Measurements from ENCODE around the gene ADGRB3.
A peak's percentile ranks its signal among the peaks of the same experiment; 100 is the strongest.
"Not testable (repeated sequence)": the region's sequence is repeated elsewhere in the genome, so short reads cannot be mapped to it uniquely, and the experiment has no call there.

Gene ADGRB3

GRCh38 chr6:68728159-68728979 lies 93.3 kb downstream of the ADGRB3 start:
- DNase-seq (ENCODE audit: insufficient read length, low spot score) (no peak), FAIRE-seq (no peak)
- no peak for TF ChIP-seq POLR2A (IDR thresholded peaks at IDR 0.05; ENCODE audit: low read depth, low read length)

GRCh38 chr6:68729377-68729903 lies 94.4 kb downstream of the ADGRB3 start:
- TF ChIP-seq POLR2A (IDR thresholded peaks at IDR 0.05; ENCODE audit: low read depth, low read length), result no peak
- DNase-seq (ENCODE audit: insufficient read length, low spot score) (no peak), FAIRE-seq (no peak)

- FAIRE-seq (peak; percentile 6), DNase-seq (ENCODE audit: insufficient read length, low spot score) (no peak)
- TF ChIP-seq POLR2A (IDR thresholded peaks at IDR 0.05; ENCODE audit: low read depth, low read length), result no peak
Observed at GRCh38 chr6:68730291-68731054, 95.4 kb downstream of the ADGRB3 start.

- no peak for DNase-seq (ENCODE audit: insufficient read length, low spot score)
- no peak for TF ChIP-seq POLR2A (IDR thresholded peaks at IDR 0.05; ENCODE audit: low read depth, low read length)
- FAIRE-seq, result no peak
Observed at GRCh38 chr6:68732423-68732822, 97.3 kb downstream of the ADGRB3 start.

GRCh38 chr6:68735866-68736265 lies 100.8 kb downstream of the ADGRB3 start:
- DNase-seq (ENCODE audit: insufficient read length, low spot score) (no peak), FAIRE-seq (no peak)
- no peak for TF ChIP-seq POLR2A (IDR thresholded peaks at IDR 0.05; ENCODE audit: low read depth, low read length)

GRCh38 chr6:68737061-68737460 lies 102.0 kb downstream of the ADGRB3 start:
- no peak for TF ChIP-seq POLR2A (IDR thresholded peaks at IDR 0.05; ENCODE audit: low read depth, low read length)
- FAIRE-seq (no peak), DNase-seq (ENCODE audit: insufficient read length, low spot score) (no peak)

- FAIRE-seq (no peak), DNase-seq (ENCODE audit: insufficient read length, low spot score) (no peak)
- no peak for TF ChIP-seq POLR2A (IDR thresholded peaks at IDR 0.05; ENCODE audit: low read depth, low read length)
Observed at GRCh38 chr6:68738039-68738438, 103.0 kb downstream of the ADGRB3 start.

GRCh38 chr6:68740828-68741500 lies 105.9 kb downstream of the ADGRB3 start:
- no peak for FAIRE-seq
- no peak for TF ChIP-seq POLR2A (IDR thresholded peaks at IDR 0.05; ENCODE audit: low read depth, low read length)
- DNase-seq (ENCODE audit: insufficient read length, low spot score), result no peak

GRCh38 chr6:68741501-68742386 lies 106.7 kb downstream of the ADGRB3 start:
- no peak for TF ChIP-seq POLR2A (IDR thresholded peaks at IDR 0.05; ENCODE audit: low read depth, low read length)
- no peak for DNase-seq (ENCODE audit: insufficient read length, low spot score)
- FAIRE-seq, result no peak

- TF ChIP-seq POLR2A (IDR thresholded peaks at IDR 0.05; ENCODE audit: low read depth, low read length), result no peak
- FAIRE-seq (no peak), DNase-seq (ENCODE audit: insufficient read length, low spot score) (no peak)
Observed at GRCh38 chr6:68743099-68743498, 108.0 kb downstream of the ADGRB3 start.

GRCh38 chr6:68744376-68744775 lies 109.3 kb downstream of the ADGRB3 start:
- not testable (repeated sequence) for FAIRE-seq; DNase-seq (ENCODE audit: insufficient read length, low spot score)

- no peak for TF ChIP-seq POLR2A (IDR thresholded peaks at IDR 0.05; ENCODE audit: low read depth, low read length)
- FAIRE-seq (no peak), DNase-seq (ENCODE audit: insufficient read length, low spot score) (no peak)
Observed at GRCh38 chr6:68746376-68746775, 111.3 kb downstream of the ADGRB3 start.

GRCh38 chr6:68747110-68747790 lies 112.2 kb downstream of the ADGRB3 start:
- no peak for TF ChIP-seq POLR2A (IDR thresholded peaks at IDR 0.05; ENCODE audit: low read depth, low read length)

GRCh38 chr6:68747832-68748231 lies 112.8 kb downstream of the ADGRB3 start:
- not testable (repeated sequence) for DNase-seq (ENCODE audit: insufficient read length, low spot score); FAIRE-seq

More at GRCh38 chr6:68747110-68747790, 112.2 kb downstream of the ADGRB3 start:
- no peak for DNase-seq (ENCODE audit: insufficient read length, low spot score)
- no peak for FAIRE-seq

Data from H54 (cell line).